MM.1S (cell line): ENCODE data around the gene OR2A25.

Source experiments
- EZH2 ChIP-seq: fragments of 300-600 bp; sonication (generic); optimal IDR thresholded peaks from 2 replicates; pipeline ENCODE3; 2017; ENCODE audit warnings: low read depth, mild to moderate bottlenecking, antibody characterized with exemption, low read length, mixed read lengths
- EZH2phosphoT487 ChIP-seq: fragments of 300-600 bp; sonication (generic); IDR thresholded peaks from 2 replicates; pipeline ENCODE4 v1.6.1; 2018; ENCODE audit warnings: antibody characterized with exemption, low read length
- TF ChIP-seq, protein P1 (sequence below): fragments of 300-600 bp; sonication (generic); IDR thresholded peaks from 2 replicates; pipeline ENCODE4 v1.5.1; 2016; ENCODE audit warnings: antibody characterized with exemption, low read length, mixed read lengths

- TF ChIP-seq EZH2 (no peak), EZH2phosphoT487 (no peak)
- TF ChIP-seq, protein P1, sequence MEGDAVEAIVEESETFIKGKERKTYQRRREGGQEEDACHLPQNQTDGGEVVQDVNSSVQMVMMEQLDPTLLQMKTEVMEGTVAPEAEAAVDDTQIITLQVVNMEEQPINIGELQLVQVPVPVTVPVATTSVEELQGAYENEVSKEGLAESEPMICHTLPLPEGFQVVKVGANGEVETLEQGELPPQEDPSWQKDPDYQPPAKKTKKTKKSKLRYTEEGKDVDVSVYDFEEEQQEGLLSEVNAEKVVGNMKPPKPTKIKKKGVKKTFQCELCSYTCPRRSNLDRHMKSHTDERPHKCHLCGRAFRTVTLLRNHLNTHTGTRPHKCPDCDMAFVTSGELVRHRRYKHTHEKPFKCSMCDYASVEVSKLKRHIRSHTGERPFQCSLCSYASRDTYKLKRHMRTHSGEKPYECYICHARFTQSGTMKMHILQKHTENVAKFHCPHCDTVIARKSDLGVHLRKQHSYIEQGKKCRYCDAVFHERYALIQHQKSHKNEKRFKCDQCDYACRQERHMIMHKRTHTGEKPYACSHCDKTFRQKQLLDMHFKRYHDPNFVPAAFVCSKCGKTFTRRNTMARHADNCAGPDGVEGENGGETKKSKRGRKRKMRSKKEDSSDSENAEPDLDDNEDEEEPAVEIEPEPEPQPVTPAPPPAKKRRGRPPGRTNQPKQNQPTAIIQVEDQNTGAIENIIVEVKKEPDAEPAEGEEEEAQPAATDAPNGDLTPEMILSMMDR: no peak
Observed at GRCh38 chr7:144087230-144087629, 17.6 kb downstream of the OR2A25 start.
